ENCODE results near the gene TNS1. TPM values are rescaled to one million over a fixed set of nuclear protein-coding genes. Genes with fewer than 3 reads are reported as not detected.

The TNS1 gene
- total and polyA plus RNA-seq, 9 of the 15 experiments (the other 6 are each of a cell fraction or from before 2014, with no cell fraction given): 0.13 to 2.7 (median 0.77) TPM

GRCh38 chr2:218033208-218033589 is 30.4 kb upstream of the TNS1 start (continued):
- no peak for TF ChIP-seq HDAC3 (IDR thresholded peaks at IDR 0.05; ENCODE audit: borderline replicate concordance, partially characterized antibody)
- TF ChIP-seq CHCHD3 (CRISPR knock-in tag; IDR thresholded peaks at IDR 0.05): no peak
- TF ChIP-seq HCFC1 (IDR thresholded peaks at IDR 0.05; ENCODE audit: low read depth, low read length): no peak
- no peak for TF ChIP-seq ETV6 (IDR thresholded peaks at IDR 0.05; ENCODE audit: borderline replicate concordance in 1 of 2, low read depth in 2 of 2, low read length in 1 of 2)
- no peak for TF ChIP-seq ETV6 (CRISPR knock-in tag; IDR thresholded peaks at IDR 0.05; ENCODE audit: borderline replicate concordance)

DNA sequence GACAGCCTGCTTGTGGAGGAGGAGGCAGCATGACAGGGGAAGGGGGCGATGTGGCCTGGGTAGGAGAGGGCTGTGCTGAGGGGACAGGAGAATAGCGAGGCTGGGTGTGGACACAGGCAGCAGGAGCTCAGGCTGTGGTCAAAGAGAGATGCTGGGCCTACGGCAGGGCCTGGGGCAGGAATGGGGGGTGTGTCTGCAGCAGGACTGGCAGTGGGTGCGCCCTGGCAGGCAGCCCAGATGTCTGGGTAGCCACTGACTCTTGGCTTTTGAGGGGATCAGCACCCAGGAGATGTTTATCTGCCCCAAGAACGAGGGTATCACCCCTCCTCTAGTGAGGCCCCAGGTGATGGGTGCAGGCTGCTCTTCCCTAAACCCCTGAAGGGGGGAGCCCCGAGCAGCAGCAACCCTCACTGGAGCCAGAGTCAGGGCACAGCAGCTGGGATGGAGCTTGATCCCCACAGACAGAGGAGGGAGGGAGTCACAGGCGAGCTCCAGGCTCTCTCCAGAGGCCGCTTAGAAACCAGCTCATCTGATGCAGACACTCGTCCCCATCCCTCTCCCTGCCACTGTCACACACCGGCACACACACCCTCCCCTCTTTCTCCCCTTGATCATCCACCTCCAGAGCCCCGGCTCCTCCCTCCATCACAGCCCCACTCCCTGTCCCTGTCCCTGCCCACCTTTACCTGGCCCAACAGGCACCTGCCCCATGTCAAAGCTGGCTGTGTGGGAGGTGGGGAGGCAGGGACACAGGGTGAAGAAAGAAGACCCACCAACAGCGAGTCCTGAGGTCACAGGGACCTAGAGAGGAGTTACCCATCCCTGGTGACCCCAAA is 29.8 kb upstream of the TNS1 start:
- DNase-seq (ENCODE audit: extremely low read depth in 1 of 4, low spot score in 3 of 4) (no peak), ATAC-seq (no peak), FAIRE-seq (no peak)
- in situ Hi-C loops (cut with MboI): no loop called here
- WGBS (ENCODE audit: insufficient coverage, low coverage, missing lambda C conversion rate): 0% methylated on average over 6 of the region's 12 CpGs
- Histone ChIP-seq H3K9me3 (replicated peaks; ENCODE audit: control insufficient read depth, insufficient read depth, low read depth, low read length) (no peaks in the 10 kb centered on the region), H3K4me2 (ENCODE audit: insufficient read depth, low read length) (no peak overlapping the region), H3K79me2 (ENCODE audit: control insufficient read depth, insufficient read depth, low read length) (no peaks in the 10 kb centered on the region), H3K36me3 (ENCODE audit: control insufficient read depth, insufficient read depth, low read length) (no peaks in the 10 kb centered on the region), H3K27ac (ENCODE audit: extremely low read depth, low read depth, low read length) (no peak overlapping the region), H3K4me1 (replicated peaks in 1 of 2; ENCODE audit: control insufficient read depth in 2 of 2, insufficient read depth in 2 of 2, low read length in 2 of 2) (peaks cover 0 to 4% of the 10 kb centered on the region in 2 experiments; a peak in 1 of 5 replicates), H3K9me1 (ENCODE audit: control insufficient read depth, insufficient read depth, low read length) (no peaks in the 10 kb centered on the region), H3K9ac (ENCODE audit: insufficient read depth in 1 of 2, low read depth in 2 of 2, low read length in 2 of 2) (no peak overlapping the region), H3K4me3 (no peak overlapping the region), H3K27me3 (ENCODE audit: control insufficient read depth in 2 of 2, insufficient read depth in 2 of 2, low read length in 2 of 2) (peaks cover 0 to 30% of the 10 kb centered on the region in 2 experiments; a peak in 1 of 5 replicates), H2AFZ (ENCODE audit: low read depth, low read length) (no peak overlapping the region), H4K20me1 (replicated peaks; ENCODE audit: control insufficient read depth, insufficient read depth, low read length) (no peaks in the 10 kb centered on the region)
- POLR2A ChIA-PET: no interaction called here
- CTCF ChIA-PET (ENCODE audit: low intra/inter-chr PET ratio): no interaction called here
- BruUV-seq (replicated peaks): no TSS peak
- intact Hi-C loops (cut with micrococcal nuclease): loop anchor here (5.0 kb wide), 1 partner anchor 35 kb away; no protein-coding TSS in a partner anchor
- TF ChIP-seq POLR2AphosphoS2 (IDR thresholded peaks at IDR 0.05; ENCODE audit: low read length) (no peak), PURB (CRISPR knock-in tag; IDR thresholded peaks at IDR 0.05; ENCODE audit: low read depth) (no peak), ZZZ3 (IDR thresholded peaks at IDR 0.05) (no peak), ZNF586 (CRISPR knock-in tag; conservative IDR thresholded peaks at IDR 0.05) (no peak), ARID1B (IDR thresholded peaks at IDR 0.05) (no peak), ZNF121 (CRISPR knock-in tag; conservative IDR thresholded peaks at IDR 0.05) (no peak)

All from K562 (cell line).